Upper lobe of left lung (tissue), 6 donors: ENCODE measurements around the gene ARVCF. TPM values are rescaled to one million over a fixed set of nuclear protein-coding genes. Genes with fewer than 3 reads are reported as not detected.
A peak's percentile ranks its signal among the peaks of the same experiment; 100 is the strongest.

Experiments used
- ATAC-seq, 2 donors: fragments of 200-7000 bp; cut with Tn5 transposase; one replicate each; pipeline ENCODE4 v1.9.1; 2022; ENCODE audit warnings: mild to moderate bottlenecking in 2 of 2, moderate library complexity in 2 of 2; ENCODE audit not compliant: low FRiP score in 2 of 2
- DNase-seq, 2 donors: peaks; one replicate each; pipeline ENCODE4 v3.0.0-alpha.2; 2019 to 2020
- H3K27ac ChIP-seq, 4 donors: fragments of 200-600 bp; sonication (generic); one replicate each; pipeline ENCODE4 v1.5.1; 2016 to 2019
- H3K27me3 ChIP-seq, 4 donors: fragments of 200-600 bp; sonication (generic); one replicate each; pipeline ENCODE4 v1.5.1; 2017 to 2019
- H3K36me3 ChIP-seq, 4 donors: fragments of 200-600 bp; sonication (generic); one replicate each; pipeline ENCODE4 v1.5.1; 2016 to 2019
- H3K4me1 ChIP-seq, 4 donors: fragments of 200-600 bp; sonication (generic); one replicate each; pipeline ENCODE4 v1.5.1; 2018 to 2019
- H3K4me3 ChIP-seq, 4 donors: fragments of 200-600 bp; sonication (generic); one replicate each; pipeline ENCODE4 v1.5.1; 2017 to 2019; ENCODE audit warnings: mild to moderate bottlenecking in 2 of 4, moderate library complexity in 1 of 4
- H3K9me3 ChIP-seq, 4 donors: fragments of 200-600 bp; sonication (generic); one replicate each; pipeline ENCODE4 v1.5.1; 2018 to 2019
- EP300 ChIP-seq, 4 donors: sonication (generic); formaldehyde crosslinking; IDR thresholded peaks; one replicate each; pipeline ENCODE4 v1.5.1; 2017; ENCODE audit warnings: antibody characterized with exemption in 4 of 4, control low read depth in 2 of 4
- POLR2A ChIP-seq, 4 donors: fragments of 450-650 bp; IDR thresholded peaks; one replicate each; pipeline ENCODE4 v1.5.1; 2016 to 2017; ENCODE audit warnings: antibody characterized with exemption in 4 of 4, mild to moderate bottlenecking in 2 of 4
- POLR2AphosphoS5 ChIP-seq, 2 donors: sonication (generic); formaldehyde crosslinking; IDR thresholded peaks; one replicate each; pipeline ENCODE4 v1.5.1; 2017; ENCODE audit warnings: antibody characterized with exemption in 2 of 2
- WGBS, 2 donors: methylation state at CpG; one replicate each; pipeline ENCODE4 v1.1.5; 2017 to 2018; 5-methylcytosine and 5-hydroxymethylcytosine counted together
- total RNA-seq, 6 donors: library from RNA; depleted of rRNA in 4 of 6; stranded (reverse); fragments of >200 nt in 4 of 6; gene quantifications; one replicate each; pipeline versions ENCODE4 v1.1.0 to v1.2.1, GENCODE V29; 2016 to 2021
- TF ChIP-seq, protein P1 (sequence below), 6 experiments: fragments of 450-650 bp in 4 of 6; fragments of 200-600 bp in 2 of 6; sonication (generic) in 2 of 6; IDR thresholded peaks; one replicate each; pipeline ENCODE4 v1.5.1; 2016 to 2019; ENCODE audit warnings: antibody characterized with exemption in 6 of 6
- donor health status: DM: no; HTN: no; CAD: no; lungs with moderate emphysema.
- donor health status: DM: no; HTN: yes; CAD: no; lungs with severe emphysema.

ARVCF gene
- total RNA-seq, 6 donors from 2014 or later = 18.5 to 54.5 (median 22.8) TPM

DNA sequence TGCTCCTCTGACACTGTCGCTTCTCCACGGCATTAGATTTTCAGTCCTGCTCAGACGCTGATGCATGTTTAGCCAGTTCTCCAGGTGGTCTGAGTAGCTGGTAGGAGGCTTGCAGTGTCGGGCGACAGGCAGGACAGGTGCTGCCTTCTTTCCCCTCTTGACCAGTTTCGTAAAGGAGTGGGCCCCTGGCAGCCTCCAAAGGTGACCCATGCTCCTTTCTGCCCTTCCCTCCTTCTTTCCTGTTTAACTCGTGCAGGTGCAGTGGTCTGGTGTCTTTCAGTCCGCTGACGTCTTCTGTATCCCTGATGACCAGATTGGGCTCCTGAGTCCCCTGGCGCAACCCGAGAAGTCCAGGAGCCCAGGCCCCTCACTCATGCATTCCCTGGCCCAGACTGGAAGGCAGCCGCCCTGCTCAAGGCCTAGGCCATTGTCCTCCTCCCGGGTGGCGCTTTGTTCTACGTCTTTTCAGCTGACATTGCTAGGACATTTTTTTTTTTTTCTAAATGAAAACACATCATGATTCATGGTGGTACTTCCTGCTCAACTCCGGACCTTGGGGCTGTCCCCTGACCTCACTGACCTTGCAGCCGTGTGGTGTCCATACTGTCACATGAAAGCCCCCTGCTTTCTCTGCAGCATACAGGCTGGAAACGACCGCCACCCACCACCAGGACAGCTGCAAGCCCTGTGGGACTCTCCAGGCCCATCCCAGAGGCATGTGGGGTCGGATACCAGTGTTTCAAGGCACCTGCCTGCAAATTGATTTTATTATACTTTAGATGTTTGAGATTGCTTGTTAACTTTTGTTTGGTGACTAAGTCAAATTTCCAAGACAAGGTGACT lies 49.5 kb downstream of the ARVCF start:
- Histone ChIP-seq H3K4me1 (peaks cover 12 to 35% (median 26%) of the 10 kb centered on the region in 4 donors), H3K9me3 (no peaks in the 10 kb centered on the region), H3K36me3 (peaks cover 5 to 66% (median 37%) of the 10 kb centered on the region in 4 donors), H3K4me3 (no peak overlapping the region), H3K27ac (no peak overlapping the region), H3K27me3 (no peaks in the 10 kb centered on the region)
- 77 to 82% methylated on average over 19 to 20 of the region's 20 CpGs for WGBS, 2 donors
- TF ChIP-seq EP300 (IDR thresholded peaks at IDR 0.05) = no peak
- no peak for TF ChIP-seq POLR2AphosphoS5 (IDR thresholded peaks at IDR 0.05)
- DNase-seq (no peak), ATAC-seq (no peak)

DNA sequence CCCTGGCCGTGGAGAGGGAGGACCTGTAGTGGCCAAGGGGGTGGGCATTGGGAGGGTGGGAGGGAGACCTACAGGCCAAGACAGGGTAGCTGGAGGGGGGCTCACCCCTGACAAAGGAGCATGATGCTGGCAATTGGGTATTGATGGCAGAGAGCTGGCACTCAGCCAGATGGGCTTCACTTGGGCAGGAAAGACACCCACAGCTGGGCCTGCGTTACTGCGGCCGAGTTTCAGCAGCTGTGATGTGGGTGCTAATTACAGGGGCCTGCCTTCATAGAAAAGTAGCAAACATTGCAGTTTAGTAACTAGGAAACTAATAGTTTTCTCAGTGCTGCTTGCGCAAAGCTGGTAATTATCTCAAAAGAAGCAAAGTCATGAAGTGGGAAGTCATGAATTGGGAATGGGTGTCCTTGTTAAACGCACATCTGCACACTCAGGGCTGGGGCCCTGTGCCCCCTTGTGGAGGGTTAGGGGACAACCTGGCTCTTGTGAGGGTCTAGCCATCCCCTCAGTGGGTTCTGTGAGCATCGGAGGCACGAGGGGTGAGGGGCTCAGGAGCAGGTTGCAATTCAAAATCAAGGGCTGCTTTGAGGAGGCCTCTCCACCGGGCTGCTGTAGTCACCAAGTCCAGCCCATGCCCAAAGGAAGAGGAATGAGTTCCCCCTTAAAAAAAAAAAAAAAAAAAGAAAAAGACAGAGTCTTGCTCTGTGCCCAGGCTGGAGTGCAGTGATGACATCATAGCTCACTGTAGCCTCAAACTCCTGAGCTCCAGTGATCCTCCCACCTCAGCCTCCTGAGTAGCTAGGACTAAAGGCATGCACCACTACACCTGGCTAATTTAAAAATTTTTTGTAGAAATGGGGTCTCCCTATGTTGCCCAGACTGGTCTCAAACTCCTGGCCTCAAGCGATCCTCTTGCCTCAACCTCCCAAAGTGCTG lies 50.6 kb downstream of the ARVCF start:
- peaks cover 5 to 57% (median 35%) of the 10 kb centered on the region in 4 donors for H3K36me3 ChIP-seq
- ATAC-seq (no peak), DNase-seq (no peak)
- peaks cover 8 to 35% (median 19%) of the 10 kb centered on the region in 4 donors for H3K4me1 ChIP-seq
- no peak overlapping the region for H3K27ac ChIP-seq
- no peaks in the 10 kb centered on the region for H3K27me3 ChIP-seq
- no peak for TF ChIP-seq EP300 (IDR thresholded peaks at IDR 0.05)
- TF ChIP-seq, protein P1, sequence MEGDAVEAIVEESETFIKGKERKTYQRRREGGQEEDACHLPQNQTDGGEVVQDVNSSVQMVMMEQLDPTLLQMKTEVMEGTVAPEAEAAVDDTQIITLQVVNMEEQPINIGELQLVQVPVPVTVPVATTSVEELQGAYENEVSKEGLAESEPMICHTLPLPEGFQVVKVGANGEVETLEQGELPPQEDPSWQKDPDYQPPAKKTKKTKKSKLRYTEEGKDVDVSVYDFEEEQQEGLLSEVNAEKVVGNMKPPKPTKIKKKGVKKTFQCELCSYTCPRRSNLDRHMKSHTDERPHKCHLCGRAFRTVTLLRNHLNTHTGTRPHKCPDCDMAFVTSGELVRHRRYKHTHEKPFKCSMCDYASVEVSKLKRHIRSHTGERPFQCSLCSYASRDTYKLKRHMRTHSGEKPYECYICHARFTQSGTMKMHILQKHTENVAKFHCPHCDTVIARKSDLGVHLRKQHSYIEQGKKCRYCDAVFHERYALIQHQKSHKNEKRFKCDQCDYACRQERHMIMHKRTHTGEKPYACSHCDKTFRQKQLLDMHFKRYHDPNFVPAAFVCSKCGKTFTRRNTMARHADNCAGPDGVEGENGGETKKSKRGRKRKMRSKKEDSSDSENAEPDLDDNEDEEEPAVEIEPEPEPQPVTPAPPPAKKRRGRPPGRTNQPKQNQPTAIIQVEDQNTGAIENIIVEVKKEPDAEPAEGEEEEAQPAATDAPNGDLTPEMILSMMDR (IDR thresholded peaks at IDR 0.05) = no peak
- TF ChIP-seq POLR2A (IDR thresholded peaks at IDR 0.05) = no peak
- TF ChIP-seq POLR2AphosphoS5 (IDR thresholded peaks at IDR 0.05) = no peak
- H3K9me3 ChIP-seq = no peaks in the 10 kb centered on the region
- H3K4me3 ChIP-seq = no peak overlapping the region
- 69 to 82% methylated on average over 10 of the region's 10 CpGs for WGBS, 2 donors

DNA sequence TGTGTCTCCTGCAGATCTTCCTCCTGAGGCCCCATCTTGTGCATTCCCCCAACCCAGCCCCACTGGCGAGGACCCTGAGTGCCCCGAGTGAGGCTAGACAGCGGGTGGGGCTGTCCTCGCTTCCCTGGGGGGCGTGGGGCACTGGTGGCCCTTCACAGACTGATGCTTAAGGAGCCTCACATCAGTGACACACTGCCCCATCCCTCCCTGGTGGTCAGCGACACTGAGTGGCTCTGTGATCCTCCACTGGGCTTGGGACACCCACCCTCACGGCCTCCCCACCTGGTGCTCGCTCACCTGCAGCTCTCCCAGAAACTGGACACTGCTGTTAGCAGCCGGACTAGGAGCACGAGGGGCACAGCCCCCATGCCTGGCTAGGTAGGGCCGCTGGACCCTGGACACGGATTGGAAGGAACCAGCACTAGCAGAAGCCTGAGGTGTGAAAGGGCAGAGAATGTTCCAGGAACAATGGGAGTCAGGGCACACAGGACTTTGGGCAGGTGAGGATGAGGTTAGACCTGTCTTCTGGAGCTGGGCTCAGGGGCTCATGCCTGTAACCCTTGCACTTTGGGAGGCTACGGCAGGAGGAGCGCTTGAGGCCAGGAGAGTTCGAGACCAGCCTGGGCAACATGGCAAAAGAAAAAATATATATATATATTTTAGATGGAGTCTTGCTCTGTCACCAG lies 51.8 kb downstream of the ARVCF start:
- no peaks in the 10 kb centered on the region for H3K9me3 ChIP-seq
- ATAC-seq (no peak), DNase-seq (no peak)
- WGBS, 2 donors = 95 to 98% methylated on average over 9 to 15 of the region's 15 CpGs
- TF ChIP-seq POLR2AphosphoS5 (IDR thresholded peaks at IDR 0.05) (no peak), EP300 (IDR thresholded peaks at IDR 0.05) (no peak), POLR2A (IDR thresholded peaks at IDR 0.05) (no peak)
- TF ChIP-seq, protein P1 (IDR thresholded peaks at IDR 0.05) = no peak
- peaks cover 5 to 34% (median 17%) of the 10 kb centered on the region in 4 donors for H3K4me1 ChIP-seq
- H3K27me3 ChIP-seq = no peaks in the 10 kb centered on the region
- peaks cover 5 to 53% (median 33%) of the 10 kb centered on the region in 4 donors for H3K36me3 ChIP-seq
- no peak overlapping the region for H3K4me3 ChIP-seq
- H3K27ac ChIP-seq = no peak overlapping the region

DNA sequence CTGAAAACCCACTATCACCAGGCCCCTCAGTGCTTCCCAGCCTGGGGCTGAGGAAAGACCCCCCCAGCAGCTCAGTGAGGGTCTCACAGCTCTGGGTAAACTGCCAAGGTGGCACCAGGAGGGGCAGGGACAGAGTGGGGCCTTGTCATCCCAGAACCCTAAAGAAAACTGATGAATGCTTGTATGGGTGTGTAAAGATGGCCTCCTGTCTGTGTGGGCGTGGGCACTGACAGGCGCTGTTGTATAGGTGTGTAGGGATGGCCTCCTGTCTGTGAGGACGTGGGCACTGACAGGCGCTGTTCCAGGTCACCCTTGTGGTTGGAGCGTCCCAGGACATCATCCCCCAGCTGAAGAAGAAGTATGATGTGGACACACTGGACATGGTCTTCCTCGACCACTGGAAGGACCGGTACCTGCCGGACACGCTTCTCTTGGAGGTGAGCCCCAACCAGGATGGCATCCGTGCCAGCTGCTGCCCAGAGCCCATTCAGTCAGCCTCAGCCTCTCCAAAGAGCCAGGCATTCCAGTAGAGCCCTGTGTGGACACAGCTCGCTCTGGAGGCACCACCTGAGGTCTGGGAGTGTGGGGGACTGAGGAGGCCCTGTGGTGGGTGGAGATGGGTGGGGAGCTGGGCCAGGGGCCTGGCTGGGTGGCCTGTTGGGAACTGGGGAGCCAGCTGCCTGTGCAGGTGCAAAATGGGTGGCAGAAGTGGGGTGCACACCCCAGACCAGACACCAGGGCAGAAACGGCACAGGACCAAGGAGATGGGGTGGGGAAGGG lies 52.6 kb downstream of the ARVCF start:
- ATAC-seq = no peak
- Histone ChIP-seq H3K4me1 (peaks cover 10 to 42% (median 25%) of the 10 kb centered on the region in 4 donors), H3K27me3 (no peaks in the 10 kb centered on the region), H3K36me3 (peaks cover 2 to 45% (median 27%) of the 10 kb centered on the region in 4 donors), H3K9me3 (no peaks in the 10 kb centered on the region), H3K4me3 (peak overlapping the region in 1 of 4 donors; percentile 30), H3K27ac (peak overlapping the region in 2 of 4 donors; percentile 80)
- no peak for DNase-seq
- TF ChIP-seq POLR2A (IDR thresholded peaks at IDR 0.05) (no peak), POLR2AphosphoS5 (IDR thresholded peaks at IDR 0.05) (no peak), EP300 (IDR thresholded peaks at IDR 0.05) (no peak)
- TF ChIP-seq, protein P1 (IDR thresholded peaks at IDR 0.05) = no peak
- 83 to 90% methylated on average over 3 to 12 of the region's 12 CpGs for WGBS, 2 donors
